Activated CD8-positive, alpha-beta memory T cell treated with anti-CD3 and anti-CD28 coated beads for 4 hours (primary cell): ENCODE results near the gene SEZ6L2.

Source experiments
- DNase-seq, 2 donors: peaks; one replicate each; pipeline ENCODE4 v3.0.0-alpha.2; 2020; ENCODE audit warnings: low read depth in 2 of 2

The SEZ6L2 gene

GRCh38 chr16:29825145-29826044, 74.0 kb downstream of the SEZ6L2 start:
- DNase-seq, result no peak

GRCh38 chr16:29824589-29825144, 74.7 kb downstream of the SEZ6L2 start:
- DNase-seq, result no peak

- DNase-seq, result no peak
These were observed 77.7 kb downstream of the SEZ6L2 start for GRCh38 chr16:29821643-29822115.
